HG03457 (cell line): ENCODE data around the gene INAVA.
"Not testable (repeated sequence)": the region's sequence is repeated elsewhere in the genome, so short reads cannot be mapped to it uniquely, and the experiment has no call there.

ENCODE experiments used
- ATAC-seq: cut with Tn5 transposase; IDR thresholded peaks from one replicate; pipeline ENCODE4 v1.9.1; 2021; ENCODE audit warnings: moderate number of reproducible peaks; ENCODE audit not compliant: unreplicated experiment

The INAVA gene

DNA sequence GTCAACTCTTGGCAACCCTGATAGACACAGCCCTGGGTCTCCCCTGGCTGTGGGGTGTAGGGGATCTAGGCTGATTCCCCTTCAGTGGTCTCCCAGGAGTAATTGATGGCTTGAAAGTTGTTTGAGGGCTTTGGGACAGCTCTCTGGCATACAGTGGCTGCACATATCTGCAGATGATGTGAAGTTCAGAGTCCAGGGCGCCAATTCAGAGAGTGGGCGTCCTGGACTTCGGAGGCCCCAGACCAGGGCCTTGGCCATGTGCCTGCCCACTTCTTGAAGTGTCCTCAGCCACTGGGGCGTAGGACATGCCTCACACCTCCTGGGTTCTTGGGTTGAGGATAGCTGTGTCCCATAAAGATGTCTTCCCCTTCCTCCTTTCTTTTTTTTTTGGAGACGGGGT lies 2.6 kb downstream of the INAVA start:
- no peak for ATAC-seq

DNA sequence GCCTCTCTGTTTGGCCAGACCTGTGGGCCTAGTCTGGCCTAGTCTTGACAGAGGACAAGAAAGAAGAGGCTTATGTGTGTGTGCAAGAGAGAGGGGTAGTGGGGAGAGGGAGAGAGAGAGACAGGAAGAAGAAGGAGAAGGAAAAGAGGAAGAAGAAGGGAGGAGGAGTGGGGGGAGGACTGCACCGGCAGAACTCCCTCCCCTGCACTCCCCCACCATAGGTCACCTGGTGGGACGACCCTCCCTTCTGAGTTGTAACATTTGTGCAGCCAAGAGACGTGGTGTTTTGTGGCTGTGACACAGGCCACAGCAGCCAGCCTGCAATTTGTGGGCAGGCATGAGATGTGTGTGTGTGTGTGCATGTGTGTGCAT lies 4.3 kb downstream of the INAVA start:
- ATAC-seq: no peak

DNA sequence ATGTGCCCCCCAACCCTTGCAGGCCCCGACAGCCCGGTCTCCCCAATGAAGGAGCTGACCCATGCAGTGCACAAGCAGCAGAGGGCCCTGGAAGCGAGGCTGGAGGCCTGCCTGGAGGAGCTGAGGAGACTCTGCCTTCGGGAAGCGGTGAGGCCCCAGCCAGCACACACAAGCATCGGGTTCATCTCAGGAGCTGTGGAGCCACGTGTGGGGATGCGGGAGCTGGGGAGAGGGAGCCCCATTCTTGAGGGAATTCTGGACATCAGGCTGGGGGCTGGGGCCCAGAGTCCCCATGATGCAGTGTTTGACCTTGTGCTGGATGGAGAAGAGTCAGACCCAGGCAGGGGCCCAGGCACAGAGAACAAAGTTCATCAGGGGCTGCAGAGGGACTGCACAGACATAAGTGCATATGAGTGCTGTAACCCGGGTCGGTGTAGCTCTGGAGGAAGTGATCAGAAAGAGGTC lies 4.8 kb downstream of the INAVA start:
- ATAC-seq: no peak

DNA sequence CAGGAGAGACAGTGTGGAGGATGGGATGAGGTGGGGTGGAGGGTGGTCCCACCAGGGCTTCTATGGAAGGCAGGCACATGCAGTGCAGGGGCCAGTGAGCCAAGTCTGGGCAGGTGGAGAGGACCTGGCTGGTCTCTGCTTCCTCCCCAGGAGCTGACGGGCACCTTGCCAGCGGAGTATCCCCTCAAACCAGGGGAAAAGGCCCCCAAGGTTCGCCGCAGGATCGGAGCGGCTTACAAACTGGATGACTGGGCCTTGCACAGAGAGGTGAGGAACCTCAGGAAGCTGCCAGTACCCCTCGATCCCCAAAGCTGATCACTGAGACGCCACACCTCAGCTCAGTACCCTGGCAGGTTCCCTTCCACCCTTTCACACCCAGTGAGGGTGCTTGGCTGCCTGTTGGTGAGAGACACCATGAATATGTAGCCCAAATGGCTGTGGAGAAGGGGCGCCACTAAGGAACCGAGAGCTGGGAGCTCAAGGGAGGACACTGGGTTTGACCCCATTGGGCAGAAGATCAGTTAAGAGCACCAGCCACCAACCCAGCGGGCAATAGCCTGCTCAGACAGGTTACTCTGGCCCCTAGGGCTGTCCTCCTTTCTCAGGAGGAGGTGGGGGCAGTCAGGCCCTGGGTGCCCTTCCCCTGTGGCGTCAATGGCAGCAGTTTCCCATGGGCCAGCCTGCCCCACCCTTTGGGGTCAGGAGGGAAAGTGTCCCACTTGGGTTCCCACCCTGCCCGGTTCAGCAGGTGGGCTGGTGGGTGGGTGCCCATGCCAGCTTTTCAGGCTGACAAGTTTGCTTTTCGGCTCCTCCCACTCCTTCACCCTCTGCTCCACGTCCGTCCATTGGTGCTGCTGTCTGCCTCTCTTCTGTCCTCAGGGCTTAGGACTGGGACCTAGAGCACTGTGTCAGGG lies 5.5 kb downstream of the INAVA start:
- ATAC-seq: no peak

DNA sequence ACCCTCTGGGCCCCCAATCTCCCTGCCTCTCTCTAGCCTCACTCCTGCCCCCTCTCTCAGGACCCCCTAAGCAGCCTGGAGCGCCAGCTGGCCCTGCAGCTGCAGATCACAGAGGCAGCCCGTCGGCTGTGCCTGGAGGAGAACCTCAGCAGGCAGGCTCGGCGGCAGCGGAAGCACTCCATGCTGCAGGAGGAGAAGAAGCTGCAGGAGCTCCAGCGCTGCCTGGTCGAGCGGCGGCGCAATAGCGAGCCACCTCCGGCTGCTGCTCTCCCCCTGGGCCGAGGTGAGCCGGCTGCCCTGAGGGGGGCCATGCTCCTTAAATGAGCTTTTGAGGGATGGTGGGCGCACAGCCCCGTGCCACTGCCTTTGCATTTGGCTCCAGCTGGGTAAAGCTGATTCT lies 6.2 kb downstream of the INAVA start:
- no peak for ATAC-seq

DNA sequence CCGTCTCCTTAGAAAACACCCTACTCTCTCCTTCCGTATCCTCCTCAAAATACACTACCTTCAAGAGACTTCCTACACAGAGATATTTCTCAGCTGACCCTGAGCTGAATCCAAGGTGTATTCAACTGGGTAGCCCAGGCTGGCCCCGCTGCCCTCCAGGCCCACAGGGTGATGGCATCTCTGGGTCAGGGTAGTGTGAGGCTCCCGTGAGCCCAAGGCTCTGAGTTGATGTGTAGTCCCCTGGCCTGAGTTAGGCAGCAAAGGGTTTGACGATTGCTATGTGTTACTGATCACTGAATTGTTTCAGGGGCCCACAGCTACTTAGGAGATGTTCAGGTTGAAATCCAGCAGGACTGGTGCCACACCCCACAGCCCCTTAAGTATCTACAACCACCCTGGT lies 6.7 kb downstream of the INAVA start:
- ATAC-seq: no peak

DNA sequence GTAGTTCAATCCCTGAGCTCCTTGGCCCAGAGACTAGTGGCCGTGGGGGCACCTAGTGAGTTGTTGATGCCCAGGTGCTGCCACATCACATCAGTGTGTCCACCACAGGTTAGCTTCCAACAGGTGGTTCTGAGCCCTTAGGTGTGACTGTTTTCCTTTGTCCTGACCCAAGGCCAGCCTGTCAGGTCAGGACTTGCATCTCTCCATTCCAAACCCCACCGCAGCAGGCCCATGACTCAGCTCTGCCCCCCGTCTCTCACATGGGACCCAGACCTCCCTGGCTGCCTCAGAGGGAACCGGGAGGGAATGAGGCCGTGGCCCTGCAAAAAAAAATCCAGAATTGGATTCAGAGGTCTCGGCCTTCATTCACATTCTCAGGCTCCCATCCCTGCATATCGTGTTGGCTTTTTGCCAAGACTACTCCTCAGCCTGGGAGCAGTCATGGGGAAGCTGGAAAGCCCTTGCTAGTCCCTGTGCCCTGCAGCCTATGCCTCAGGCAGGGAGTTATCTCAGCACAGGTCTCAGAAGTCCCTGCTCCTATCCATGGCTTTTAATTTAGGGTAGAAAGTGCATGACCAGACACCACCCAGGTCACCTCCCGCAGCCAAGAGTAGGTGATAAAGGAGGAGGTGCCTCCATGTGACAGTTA lies 7.2 kb downstream of the INAVA start:
- ATAC-seq: no peak

DNA sequence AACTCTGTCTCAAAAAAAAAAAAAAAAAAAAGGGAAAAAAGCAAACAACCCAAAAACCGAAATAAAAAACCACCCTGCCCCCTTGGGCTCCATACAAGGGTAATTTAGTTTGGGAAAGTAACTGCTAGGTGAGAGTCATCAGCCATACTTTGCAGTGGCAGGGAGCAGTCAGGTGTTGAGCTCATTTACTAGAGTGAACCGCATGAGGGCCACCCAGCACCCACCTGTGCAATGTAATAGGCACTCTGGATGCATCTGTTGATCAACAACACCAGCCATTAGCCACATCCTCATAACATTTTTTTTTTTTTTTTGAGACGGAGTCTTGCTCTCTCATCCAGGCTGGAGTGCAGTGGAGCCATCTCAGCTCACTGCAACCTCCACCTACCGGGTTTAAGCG lies 9.1 kb downstream of the INAVA start:
- no peak for ATAC-seq

DNA sequence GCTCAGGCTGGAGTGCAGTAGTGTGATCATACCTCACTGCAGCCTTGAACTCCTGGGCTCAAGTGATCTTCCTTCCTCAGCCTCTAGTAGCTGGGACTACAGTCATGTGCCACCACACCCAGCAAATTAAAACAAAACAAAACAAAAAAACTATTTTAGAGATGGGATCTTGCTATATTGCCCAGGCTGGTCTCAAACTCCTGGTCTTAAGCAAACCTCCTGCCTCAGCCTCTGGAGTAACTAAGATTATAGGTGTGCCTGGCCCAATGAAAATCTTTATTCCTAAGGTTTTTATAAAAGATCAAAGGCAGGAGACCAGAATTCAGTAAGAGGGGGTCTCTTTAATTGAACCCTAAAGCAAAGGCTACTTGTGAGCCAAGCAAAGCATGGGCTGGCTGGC lies 10.1 kb downstream of the INAVA start:
- no peak for ATAC-seq

DNA sequence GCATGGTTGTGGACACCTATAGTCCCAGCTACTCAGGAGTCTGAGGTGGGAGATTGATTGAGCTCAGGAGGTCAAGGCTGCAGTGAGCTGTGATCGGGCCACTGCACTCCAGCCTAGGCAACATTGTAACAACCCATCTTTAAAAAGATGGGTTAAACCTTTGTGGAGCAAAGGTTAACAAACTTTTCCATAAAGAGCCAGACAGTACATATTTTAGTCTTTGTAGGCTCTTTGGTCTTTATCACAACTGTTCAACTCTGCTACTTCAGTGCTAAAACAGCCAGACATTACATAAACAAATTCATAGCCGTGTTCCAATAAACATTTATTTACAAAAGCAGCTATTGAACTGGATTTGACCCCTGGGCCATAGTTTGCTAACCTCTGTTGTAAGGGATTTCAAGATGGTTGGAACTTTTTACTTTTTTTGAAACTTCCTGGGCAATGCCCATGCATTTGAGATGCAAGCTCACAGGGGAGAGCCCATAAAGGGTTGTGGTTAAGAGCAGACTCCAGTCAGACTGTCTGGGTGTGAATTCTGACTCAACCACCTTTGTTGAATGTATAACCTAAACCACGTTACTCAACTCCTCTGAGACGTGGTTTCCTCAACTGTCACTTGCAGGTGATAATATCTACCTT lies 10.8 kb downstream of the INAVA start:
- ATAC-seq: peak; percentile 30

DNA sequence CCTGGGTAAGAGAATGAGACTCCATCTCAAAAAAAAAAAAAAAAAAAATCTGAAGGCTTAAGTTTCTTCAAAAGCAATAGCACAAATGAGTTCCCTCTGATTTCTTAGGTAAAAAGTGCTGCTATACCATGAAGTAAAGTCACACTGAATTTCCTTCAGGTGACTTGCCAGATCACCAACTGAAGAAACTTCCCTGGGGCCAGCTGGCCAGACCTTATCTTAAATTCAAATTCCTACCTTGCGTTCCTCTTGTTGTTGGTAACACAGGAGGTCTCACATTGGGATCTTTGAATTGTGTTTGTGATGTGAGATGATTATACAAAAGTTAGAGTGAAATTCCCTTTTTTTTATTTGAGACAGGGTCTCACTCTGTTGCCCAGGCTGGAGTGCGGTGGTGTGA lies 11.8 kb downstream of the INAVA start:
- no peak for ATAC-seq

DNA sequence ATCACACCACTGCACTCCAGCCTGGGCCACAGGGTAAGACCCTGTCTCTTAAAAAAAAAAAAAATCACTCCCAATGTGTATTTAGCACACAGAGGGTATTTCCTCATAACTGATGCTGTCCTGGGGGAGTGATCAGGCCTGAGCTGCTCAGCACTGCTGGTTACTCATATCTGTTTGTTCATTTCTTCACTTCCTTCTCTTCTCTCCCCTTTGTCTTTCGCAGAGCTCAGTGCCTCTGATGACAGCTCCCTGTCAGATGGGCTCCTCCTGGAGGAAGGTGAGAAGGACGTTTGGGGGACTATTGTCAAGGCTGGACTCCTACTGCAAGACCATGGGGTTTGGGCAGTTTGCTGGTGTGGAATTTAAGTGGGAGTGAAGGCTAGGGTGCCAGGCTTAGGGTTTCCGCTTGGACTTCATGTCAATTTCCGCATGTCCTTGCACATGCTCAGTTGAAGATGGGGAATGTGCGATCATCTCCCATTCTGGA lies 13.0 kb downstream of the INAVA start:
- ATAC-seq: peak; percentile 54

DNA sequence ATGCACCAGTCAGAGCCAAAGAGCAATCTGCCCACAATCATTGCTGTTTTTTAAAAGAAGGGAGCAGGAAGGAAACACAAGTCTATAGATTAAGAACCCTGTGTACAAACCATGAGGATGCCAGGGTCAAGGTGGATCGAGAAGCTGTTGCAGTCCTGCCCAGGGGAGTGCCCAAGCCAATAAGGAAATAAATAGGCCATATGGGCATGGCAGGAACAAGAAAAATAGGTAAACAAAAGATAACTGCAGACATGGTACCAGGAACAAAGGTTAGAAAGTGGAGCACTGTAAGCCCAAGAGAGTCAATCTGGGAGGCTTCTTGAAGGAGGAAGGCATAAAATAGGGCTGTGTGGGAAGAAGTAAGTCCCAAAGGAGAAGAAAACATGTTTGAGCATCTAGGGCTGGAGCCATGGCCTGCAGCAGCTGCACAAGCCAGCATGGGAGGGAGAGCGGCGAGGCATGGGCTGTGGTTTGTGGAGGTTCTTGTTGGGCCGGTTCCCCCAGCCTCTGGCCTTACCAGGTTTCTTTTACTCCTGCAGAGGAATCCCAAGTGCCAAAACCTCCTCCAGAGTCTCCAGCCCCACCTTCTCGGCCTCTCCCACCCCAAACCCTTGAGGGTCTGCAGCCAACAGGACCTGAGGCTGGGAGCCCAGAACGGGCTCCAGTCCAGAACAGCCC lies 13.6 kb downstream of the INAVA start:
- ATAC-seq: no peak

DNA sequence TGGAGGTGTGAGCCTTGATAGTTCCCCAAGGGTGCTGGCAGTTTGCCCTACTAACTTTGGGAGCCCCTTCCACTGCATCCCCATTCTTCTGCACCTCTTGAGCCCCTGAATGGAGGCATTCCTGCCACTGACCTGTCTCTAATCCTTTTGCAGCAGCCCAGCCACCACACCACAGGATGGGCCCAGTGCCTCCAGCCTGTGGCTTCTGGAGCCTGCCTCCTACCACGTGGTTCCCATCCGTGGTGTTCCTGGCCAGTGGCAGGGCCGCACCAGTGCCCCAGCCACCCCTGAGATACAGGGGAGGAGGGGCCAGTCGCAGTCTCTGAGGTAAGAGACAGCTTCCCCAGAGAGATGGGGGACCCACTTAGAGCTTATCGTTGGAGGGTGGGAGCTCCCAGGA lies 14.4 kb downstream of the INAVA start:
- ATAC-seq: no peak

DNA sequence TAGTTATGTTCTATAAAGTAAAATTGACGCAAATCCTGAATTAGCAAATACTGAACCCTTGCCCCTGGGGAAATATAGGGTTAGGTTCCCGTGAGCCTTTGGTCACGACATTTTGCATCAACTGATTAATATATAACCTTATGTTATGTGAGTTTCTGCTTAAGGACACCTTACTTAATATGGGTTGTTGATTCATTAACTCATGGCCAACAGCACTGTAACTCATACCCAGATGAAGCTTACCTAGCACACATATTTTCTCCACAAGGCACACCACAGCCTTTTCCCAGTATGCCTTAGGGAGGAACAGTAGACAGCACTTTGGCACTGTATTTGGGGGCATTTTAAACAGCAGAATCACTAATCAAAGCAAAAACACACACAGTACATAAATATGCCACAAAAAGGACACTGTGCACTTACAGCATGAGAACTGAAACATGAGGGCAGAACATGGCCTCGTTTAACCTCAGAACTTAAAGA lies 15.1 kb downstream of the INAVA start:
- ATAC-seq: peak; percentile 43

DNA sequence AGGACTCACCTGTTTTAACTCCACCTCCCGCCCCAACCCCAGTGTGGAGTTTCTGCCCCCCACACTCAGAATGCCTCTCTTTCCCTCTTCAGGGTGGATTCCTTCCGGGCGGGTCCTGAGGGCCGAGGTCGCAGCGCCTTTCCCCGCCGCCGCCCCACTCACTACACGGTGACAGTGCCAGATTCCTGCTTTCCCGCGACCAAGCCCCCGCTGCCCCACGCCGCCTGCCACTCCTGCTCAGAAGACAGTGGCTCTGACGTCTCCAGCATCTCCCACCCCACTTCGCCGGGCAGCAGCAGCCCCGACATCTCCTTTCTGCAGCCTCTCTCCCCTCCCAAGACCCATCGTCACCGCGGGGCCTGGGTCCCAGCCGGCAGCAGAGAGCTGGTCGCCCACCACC lies 16.7 kb downstream of the INAVA start:
- no peak for ATAC-seq

DNA sequence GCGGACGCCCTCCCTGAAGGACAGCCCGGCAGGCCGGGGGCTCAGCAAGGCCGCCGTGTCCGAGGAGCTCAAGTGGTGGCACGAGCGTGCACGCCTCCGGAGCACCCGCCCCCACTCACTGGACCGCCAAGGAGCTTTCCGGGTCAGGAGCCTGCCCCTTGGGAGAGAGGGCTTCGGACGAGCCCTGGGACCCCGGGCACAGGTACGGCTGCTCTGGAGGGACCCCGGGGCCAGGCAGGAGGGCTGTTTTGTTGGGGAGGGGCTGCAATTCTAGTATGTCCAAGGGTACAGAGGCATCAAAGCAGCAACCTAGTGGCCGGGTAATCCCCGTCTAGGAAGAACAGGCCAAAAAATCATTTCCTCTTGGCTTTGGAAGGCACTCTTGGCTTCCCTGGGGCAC lies 17.2 kb downstream of the INAVA start:
- not testable (repeated sequence) for ATAC-seq

DNA sequence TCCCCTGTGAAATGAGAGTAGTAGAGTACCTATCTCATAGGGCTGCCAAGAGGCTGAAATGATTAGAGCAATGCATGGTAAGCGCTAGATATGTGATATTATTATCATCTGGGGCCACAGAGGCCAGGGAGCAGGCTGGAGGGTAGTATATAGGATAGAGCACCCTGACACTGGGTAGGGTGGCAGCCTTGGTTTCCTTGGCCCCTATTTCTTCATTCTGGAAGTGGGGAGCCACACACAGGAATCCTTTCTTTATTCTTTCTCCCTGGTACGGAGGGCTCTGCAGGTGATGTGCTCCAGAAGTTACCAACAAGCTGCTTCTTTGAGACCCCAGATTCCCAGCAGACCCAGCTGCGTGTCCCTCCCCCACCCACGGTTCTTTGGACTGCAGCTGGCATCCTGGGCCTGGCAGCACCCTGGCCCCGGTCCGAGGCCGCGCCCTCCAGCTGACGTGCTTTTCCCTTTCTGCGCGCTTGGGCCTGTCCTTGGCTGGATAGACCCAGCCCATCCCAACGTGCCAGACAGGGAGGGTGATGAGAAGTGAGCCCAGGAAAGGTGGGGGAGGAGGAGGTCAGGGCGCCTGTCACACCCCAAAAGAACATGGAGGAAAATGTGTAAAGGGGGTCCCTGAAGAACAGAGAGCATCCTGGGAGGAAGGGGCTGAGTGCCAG lies 18.2 kb downstream of the INAVA start:
- ATAC-seq: no peak

DNA sequence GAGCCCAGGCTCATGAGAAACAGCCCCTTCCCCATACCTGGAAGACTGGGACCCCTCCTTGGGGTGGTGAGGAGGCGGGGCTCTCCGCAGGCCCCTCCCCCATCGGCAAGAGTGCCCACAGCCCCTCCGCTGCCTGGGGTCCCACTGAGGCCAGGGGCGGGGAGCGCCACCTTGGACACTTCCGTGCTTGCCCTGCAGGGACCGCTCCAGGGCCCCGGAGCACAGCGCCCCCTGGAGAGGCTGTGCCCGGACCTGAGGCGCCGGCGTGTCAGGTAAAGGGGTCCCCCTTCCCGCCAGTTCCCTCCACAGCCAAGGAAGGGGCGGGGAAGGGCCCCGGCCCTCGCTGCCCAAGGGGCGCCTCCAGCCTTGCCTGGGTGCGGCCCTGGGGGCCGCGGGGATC lies 21.5 kb downstream of the INAVA start:
- no peak for ATAC-seq

DNA sequence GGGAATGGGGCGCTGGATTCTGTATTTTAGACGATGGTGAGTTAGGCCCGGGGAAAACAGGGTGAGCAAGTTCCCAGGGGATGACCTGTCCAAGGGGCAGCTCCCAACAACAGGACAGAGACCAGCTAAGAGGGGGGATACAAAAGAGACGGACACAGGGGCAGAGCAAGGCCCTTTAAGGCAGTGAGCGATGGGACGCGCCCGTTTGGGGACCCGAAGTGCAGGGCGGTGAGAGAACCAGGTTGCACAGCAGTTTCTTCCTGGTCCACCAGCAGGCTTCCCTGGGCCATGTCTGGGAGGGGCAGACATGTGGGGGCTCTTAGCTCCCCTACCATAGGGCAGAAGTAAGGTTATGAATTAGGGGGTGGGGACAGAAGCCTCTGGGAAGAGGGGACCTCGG lies 22.0 kb downstream of the INAVA start:
- ATAC-seq: no peak
